A673 (cell line): ENCODE results near the gene INPP4B. TPM values are rescaled to one million over a fixed set of nuclear protein-coding genes. Genes with fewer than 3 reads are reported as not detected.
A peak's percentile ranks its signal among the peaks of the same experiment; 100 is the strongest.

Experiments
- BruUV-seq: library from RNA; stranded (reverse); fragments of 400-500 nt; replicated peaks from 2 replicates; lab custom pipeline; 2021; lab: Mats Ljungman, UMichigan
- CTCF ChIA-PET: fragments of 300-600 bp; sonication (Branson Sonifier 250); formaldehyde crosslinking; loops from one replicate; lab custom pipeline; 2022; ENCODE audit warnings: antibody characterized with exemption; lab: Charles Lee
- POLR2A ChIA-PET: fragments of 300-600 bp; sonication (Branson Sonifier 250); formaldehyde crosslinking; loops from one replicate; lab custom pipeline; 2022; ENCODE audit warnings: antibody characterized with exemption; ENCODE audit not compliant: low non-redundant PET; lab: Charles Lee
- DNase-seq: peaks from one replicate; pipeline ENCODE4 v3.0.0-alpha.2; 2015; ENCODE audit warnings: low spot score
- H3K27ac ChIP-seq: fragments of 200-600 bp; sonication (generic); 2 replicates; pipeline ENCODE4 v1.5.1; 2016; ENCODE audit warnings: mixed run types, low read depth, mild to moderate bottlenecking, mixed read lengths, antibody characterized with exemption, low read length; ENCODE audit not compliant: poor library complexity, severe bottlenecking
- H3K27me3 ChIP-seq: fragments of 200-600 bp; sonication (generic); replicated peaks from 2 replicates; pipeline ENCODE4 v1.6.1; 2017; ENCODE audit warnings: mixed run types, low read depth, mild to moderate bottlenecking, mixed read lengths, antibody characterized with exemption, low read length; ENCODE audit not compliant: insufficient read depth, poor library complexity
- H3K36me3 ChIP-seq: fragments of 200-600 bp; sonication (generic); 2 replicates; pipeline ENCODE4 v1.6.1; 2016; ENCODE audit warnings: mixed run types, mild to moderate bottlenecking, mixed read lengths, antibody characterized with exemption, low read length; ENCODE audit not compliant: insufficient read depth, poor library complexity, severe bottlenecking
- H3K4me1 ChIP-seq: fragments of 200-600 bp; sonication (generic); 2 replicates; pipeline ENCODE4 v1.6.1; 2017; ENCODE audit warnings: mixed run types, mild to moderate bottlenecking, mixed read lengths, antibody characterized with exemption, low read length; ENCODE audit not compliant: insufficient read depth, poor library complexity, severe bottlenecking
- H3K4me3 ChIP-seq: fragments of 200-600 bp; sonication (generic); 2 replicates; pipeline ENCODE4 v1.5.1; 2016; ENCODE audit warnings: low read depth, mixed run types, mild to moderate bottlenecking, mixed read lengths, low read length; ENCODE audit not compliant: poor library complexity, severe bottlenecking
- H3K9me3 ChIP-seq: fragments of 200-600 bp; sonication (generic); 2 replicates; pipeline ENCODE4 v1.6.1; 2016; ENCODE audit warnings: mixed run types, low read depth, mild to moderate bottlenecking, mixed read lengths, antibody characterized with exemption, low read length; ENCODE audit not compliant: poor library complexity, severe bottlenecking
- EZH2 ChIP-seq: fragments of 200-600 bp; sonication (generic); IDR thresholded peaks from 2 replicates; pipeline ENCODE4 v1.6.1; 2017; ENCODE audit warnings: borderline replicate concordance, low read depth, mild to moderate bottlenecking, mixed read lengths, antibody characterized with exemption, low read length; ENCODE audit not compliant: poor library complexity, severe bottlenecking
- intact Hi-C: fragments of 100-400 bp; cut with micrococcal nuclease; formaldehyde crosslinking; loops from one replicate; pipeline ENCODE4 v1.10.0; 2022; ENCODE audit not compliant: unreplicated experiment
- total RNA-seq: library from RNA; stranded (reverse); gene quantifications from 2 replicates; pipeline ENCODE4 v1.2.3, GENCODE V29; 2021
- TF ChIP-seq, protein P1 (sequence below): fragments of 300-800, 200-600 bp; sonication (generic); conservative IDR thresholded peaks from 2 replicates; pipeline ENCODE4 v1.5.1; 2017; ENCODE audit warnings: low read depth, mild to moderate bottlenecking, antibody characterized with exemption, low read length, moderate library complexity, mixed read lengths

INPP4B gene
- total RNA-seq, 1 experiment from 2014 or later = 13.1 TPM

DNA sequence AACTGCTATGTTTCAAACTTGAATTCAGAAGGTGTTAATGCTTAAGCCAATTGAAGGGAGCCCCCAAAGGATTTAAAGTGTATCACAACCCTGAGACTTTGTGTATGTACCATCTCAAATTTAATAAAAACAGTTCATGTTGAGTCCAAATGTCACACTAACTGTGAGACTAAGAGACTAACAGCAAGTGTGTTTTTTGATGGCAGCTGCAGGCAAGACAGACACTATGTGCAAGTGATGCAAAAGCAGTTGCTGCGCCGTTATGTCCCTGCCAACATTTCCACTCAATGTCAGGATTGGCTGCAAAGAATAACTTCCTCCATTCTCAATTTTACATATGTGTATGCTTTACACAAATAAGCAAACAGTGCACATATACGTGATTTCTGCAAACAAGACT lies 615.1 kb downstream of the INPP4B start:
- intact Hi-C loops = no loop called here
- CTCF ChIA-PET = no interaction called here
- peak; percentile 10 for DNase-seq
- Histone ChIP-seq H3K27me3 (no peaks in the 10 kb centered on the region), H3K9me3 (no peaks in the 10 kb centered on the region), H3K4me3 (no peak overlapping the region), H3K4me1 (no peaks in the 10 kb centered on the region), H3K36me3 (no peaks in the 10 kb centered on the region), H3K27ac (no peak overlapping the region)
- no TSS peak for BruUV-seq
- POLR2A ChIA-PET = no interaction called here
- TF ChIP-seq EZH2 = no peak
- TF ChIP-seq, protein P1, sequence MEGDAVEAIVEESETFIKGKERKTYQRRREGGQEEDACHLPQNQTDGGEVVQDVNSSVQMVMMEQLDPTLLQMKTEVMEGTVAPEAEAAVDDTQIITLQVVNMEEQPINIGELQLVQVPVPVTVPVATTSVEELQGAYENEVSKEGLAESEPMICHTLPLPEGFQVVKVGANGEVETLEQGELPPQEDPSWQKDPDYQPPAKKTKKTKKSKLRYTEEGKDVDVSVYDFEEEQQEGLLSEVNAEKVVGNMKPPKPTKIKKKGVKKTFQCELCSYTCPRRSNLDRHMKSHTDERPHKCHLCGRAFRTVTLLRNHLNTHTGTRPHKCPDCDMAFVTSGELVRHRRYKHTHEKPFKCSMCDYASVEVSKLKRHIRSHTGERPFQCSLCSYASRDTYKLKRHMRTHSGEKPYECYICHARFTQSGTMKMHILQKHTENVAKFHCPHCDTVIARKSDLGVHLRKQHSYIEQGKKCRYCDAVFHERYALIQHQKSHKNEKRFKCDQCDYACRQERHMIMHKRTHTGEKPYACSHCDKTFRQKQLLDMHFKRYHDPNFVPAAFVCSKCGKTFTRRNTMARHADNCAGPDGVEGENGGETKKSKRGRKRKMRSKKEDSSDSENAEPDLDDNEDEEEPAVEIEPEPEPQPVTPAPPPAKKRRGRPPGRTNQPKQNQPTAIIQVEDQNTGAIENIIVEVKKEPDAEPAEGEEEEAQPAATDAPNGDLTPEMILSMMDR = peak; percentile 23; the same call in 1 of the 2 replicates

DNA sequence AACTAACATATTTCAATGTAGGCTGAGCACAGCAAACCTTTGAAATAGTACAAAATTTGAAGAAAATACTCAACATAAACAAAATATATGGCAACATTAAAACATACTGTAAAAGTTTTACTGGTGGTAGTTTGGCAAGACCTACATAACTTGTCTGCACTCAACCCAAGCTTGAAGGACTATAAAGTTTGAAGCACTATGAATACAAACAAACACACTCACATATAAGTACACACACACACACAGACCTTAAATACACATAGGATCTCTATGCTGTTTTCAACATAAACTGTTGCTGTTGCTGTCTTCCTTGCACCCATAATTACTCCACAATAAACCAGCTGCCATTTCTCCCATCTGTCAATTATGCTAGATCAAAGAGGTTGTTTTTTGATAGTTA lies 620.1 kb downstream of the INPP4B start:
- Histone ChIP-seq H3K9me3 (no peaks in the 10 kb centered on the region), H3K36me3 (no peaks in the 10 kb centered on the region), H3K27me3 (no peaks in the 10 kb centered on the region), H3K4me1 (no peaks in the 10 kb centered on the region), H3K27ac (no peak overlapping the region), H3K4me3 (no peak overlapping the region)
- DNase-seq = no peak
- BruUV-seq = no TSS peak
- intact Hi-C loops = no loop called here
- TF ChIP-seq, protein P1 = no peak
- no peak for TF ChIP-seq EZH2
- ChIA-PET POLR2A (no interaction called here), CTCF (no interaction called here)

DNA sequence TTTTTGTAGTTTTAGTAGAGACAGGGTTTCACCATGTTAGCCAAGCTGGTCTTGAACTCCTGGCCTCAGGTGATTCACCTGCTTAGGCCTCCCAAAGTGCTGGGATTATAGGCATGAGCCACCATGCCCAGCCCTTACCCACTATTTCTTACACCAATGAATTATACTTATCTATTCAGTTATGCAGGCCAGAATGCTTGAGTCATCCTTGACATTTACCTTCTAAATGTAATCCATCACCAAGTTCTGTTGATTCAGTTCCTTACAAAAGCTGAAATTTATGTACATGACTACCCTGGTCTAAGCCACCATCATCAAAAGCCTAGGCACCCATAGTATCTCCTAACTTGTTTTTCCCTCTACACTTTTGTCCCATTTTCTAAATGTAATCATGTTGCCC lies 624.0 kb downstream of the INPP4B start:
- POLR2A ChIA-PET = no interaction called here
- intact Hi-C loops = no loop called here
- DNase-seq = no peak
- TF ChIP-seq, protein P1 = no peak
- TF ChIP-seq EZH2 = no peak
- Histone ChIP-seq H3K27ac (no peak overlapping the region), H3K9me3 (no peaks in the 10 kb centered on the region), H3K4me1 (no peaks in the 10 kb centered on the region), H3K4me3 (no peak overlapping the region), H3K27me3 (no peaks in the 10 kb centered on the region), H3K36me3 (no peaks in the 10 kb centered on the region)
- BruUV-seq = no TSS peak
- CTCF ChIA-PET = no interaction called here
